Natural killer cell treated with Interleukin-12 subunit alpha and Interleukin-12 subunit beta and Interleukin-15 and Interleukin-18, amount 100 ng/mL, for 72 hours (primary cell): ENCODE data around the gene AIFM3. TPM values are rescaled to one million over a fixed set of nuclear protein-coding genes. Genes with fewer than 3 reads are reported as not detected.
"Not testable (repeated sequence)": the region's sequence is repeated elsewhere in the genome, so short reads cannot be mapped to it uniquely, and the experiment has no call there.

Source experiments
- ATAC-seq, 2 donors: fragments of 150-1000 bp; cut with Tn5 transposase in 1 of 2; sonication (Bioruptor Pico), chemical (Tn5 transposase) in 1 of 2; 2 replicates each; pipeline ENCODE4 v1.10.0; 2021
- DNase-seq: peaks from one replicate; pipeline ENCODE4 v3.0.0; 2022; ENCODE audit warnings: low spot score
- H3K27ac Mint-ChIP-seq, 2 donors: 1 replicate in 1 of 2; 2 replicates in 1 of 2; pipeline ENCODE4 v1.8.0; 2022; ENCODE audit warnings: mixed read lengths in 2 of 2, mild to moderate bottlenecking in 1 of 2, moderate library complexity in 1 of 2
- H3K27me3 Mint-ChIP-seq, 2 donors: 1 replicate in 1 of 2; 2 replicates in 1 of 2; pipeline ENCODE4 v1.8.0; 2022; ENCODE audit warnings: mixed read lengths in 2 of 2
- H3K36me3 Mint-ChIP-seq: one replicate; pipeline ENCODE4 v1.8.0; 2022; ENCODE audit warnings: mixed read lengths
- H3K4me1 Mint-ChIP-seq, 2 donors: 1 replicate in 1 of 2; 2 replicates in 1 of 2; pipeline ENCODE4 v1.8.0; 2022; ENCODE audit warnings: low read depth in 2 of 2, mixed read lengths in 2 of 2, mild to moderate bottlenecking in 1 of 2
- H3K4me3 Mint-ChIP-seq: one replicate; pipeline ENCODE4 v1.8.0; 2022; ENCODE audit warnings: mixed read lengths
- H3K9me3 Mint-ChIP-seq: 2 replicates; pipeline ENCODE4 v1.8.0; 2022; ENCODE audit warnings: mixed read lengths
- total RNA-seq, 2 donors: library from RNA; stranded (reverse); gene quantifications; one replicate each; pipeline ENCODE4 v1.2.3, GENCODE V29; 2022

Gene AIFM3
- total RNA-seq, 2 donors from 2014 or later: 1.5 TPM; not detected in 1

GRCh38 chr22:20999350-21000206 is 32.5 kb downstream of the AIFM3 start:
- H3K9me3 Mint-ChIP-seq: no peaks in the 10 kb centered on the region
- DNase-seq: no peak
- peaks cover 18 to 27% of the 10 kb centered on the region in 2 donors for H3K4me1 Mint-ChIP-seq
- peak overlapping the region; percentile 98 for H3K4me3 Mint-ChIP-seq
- H3K27ac Mint-ChIP-seq: peak overlapping the region; percentile 53 to 98
- no peaks in the 10 kb centered on the region for H3K36me3 Mint-ChIP-seq
- no peak for ATAC-seq
- no peaks in the 10 kb centered on the region for H3K27me3 Mint-ChIP-seq

- Mint-ChIP-seq H3K4me3 (peak overlapping the region; percentile 98), H3K4me1 (peaks cover 18 to 27% of the 10 kb centered on the region in 2 donors), H3K27me3 (no peaks in the 10 kb centered on the region), H3K36me3 (no peaks in the 10 kb centered on the region), H3K27ac (peak overlapping the region; percentile 98), H3K9me3 (no peaks in the 10 kb centered on the region)
- DNase-seq (peak; percentile 39), ATAC-seq (no peak)
Measured at GRCh38 chr22:21000207-21000986, 33.3 kb downstream of the AIFM3 start.

GRCh38 chr22:21000987-21001600 is 34.0 kb downstream of the AIFM3 start:
- DNase-seq: no peak
- no peaks in the 10 kb centered on the region for H3K36me3 Mint-ChIP-seq

GRCh38 chr22:21001601-21002325 is 34.7 kb downstream of the AIFM3 start, which contains the start of gene THAP7:
Gene THAP7, minus strand, starts transcription at chr22:21002118. Its CDS starts 207 bp downstream, at chr22:21001911.
- Mint-ChIP-seq H3K4me1 (peaks cover 18 to 27% of the 10 kb centered on the region in 2 donors), H3K4me3 (peak within 1 kb of the TSS; percentile 98), H3K27me3 (no peaks in the 10 kb centered on the region), H3K27ac (peak within 1 kb of the TSS; percentile 98), H3K36me3 (no peaks in the 10 kb centered on the region), H3K9me3 (no peaks in the 10 kb centered on the region)
- DNase-seq (peak; percentile 98), ATAC-seq (peak; percentile 95 to 96)

More at GRCh38 chr22:21000987-21001600, 34.0 kb downstream of the AIFM3 start:
- Mint-ChIP-seq H3K27ac (peak overlapping the region; percentile 98), H3K4me3 (peak overlapping the region; percentile 98), H3K9me3 (no peaks in the 10 kb centered on the region), H3K4me1 (peaks cover 18 to 27% of the 10 kb centered on the region in 2 donors), H3K27me3 (no peaks in the 10 kb centered on the region)
- no peak for ATAC-seq

- H3K27me3 Mint-ChIP-seq: no peaks in the 10 kb centered on the region
- H3K4me3 Mint-ChIP-seq: peak overlapping the region; percentile 98
- H3K9me3 Mint-ChIP-seq: no peaks in the 10 kb centered on the region
- H3K27ac Mint-ChIP-seq: peak overlapping the region; percentile 98
- H3K4me1 Mint-ChIP-seq: peaks cover 18 to 27% of the 10 kb centered on the region in 2 donors
- H3K36me3 Mint-ChIP-seq: no peaks in the 10 kb centered on the region
- ATAC-seq (no peak), DNase-seq (no peak)
Measured at GRCh38 chr22:21003782-21004181, 36.7 kb downstream of the AIFM3 start.

GRCh38 chr22:21009208-21009607 is 42.2 kb downstream of the AIFM3 start:
- H3K27me3 Mint-ChIP-seq, H3K4me3 Mint-ChIP-seq, H3K9me3 Mint-ChIP-seq, DNase-seq, H3K4me1 Mint-ChIP-seq, H3K27ac Mint-ChIP-seq, H3K36me3 Mint-ChIP-seq, ATAC-seq: not testable (repeated sequence)

- H3K27ac Mint-ChIP-seq: no peak overlapping the region
- no peaks in the 10 kb centered on the region for H3K27me3 Mint-ChIP-seq
- H3K4me3 Mint-ChIP-seq: no peak overlapping the region
- no peaks in the 10 kb centered on the region for H3K36me3 Mint-ChIP-seq
- no peaks in the 10 kb centered on the region for H3K9me3 Mint-ChIP-seq
- ATAC-seq (no peak), DNase-seq (no peak)
- H3K4me1 Mint-ChIP-seq: peaks cover 10 to 15% of the 10 kb centered on the region in 2 donors
Measured at GRCh38 chr22:21009638-21010425, 42.8 kb downstream of the AIFM3 start.

- H3K27me3 Mint-ChIP-seq: no peaks in the 10 kb centered on the region
- no peak overlapping the region for H3K27ac Mint-ChIP-seq
- no peaks in the 10 kb centered on the region for H3K9me3 Mint-ChIP-seq
- no peak for DNase-seq
- H3K4me3 Mint-ChIP-seq: no peak overlapping the region
- H3K36me3 Mint-ChIP-seq: no peaks in the 10 kb centered on the region
- no peak for ATAC-seq
- peaks cover 16 to 19% of the 10 kb centered on the region in 2 donors for H3K4me1 Mint-ChIP-seq
Measured at GRCh38 chr22:21010426-21011113, 43.5 kb downstream of the AIFM3 start.

- H3K9me3 Mint-ChIP-seq: no peaks in the 10 kb centered on the region
- H3K36me3 Mint-ChIP-seq: no peaks in the 10 kb centered on the region
- H3K27me3 Mint-ChIP-seq: no peaks in the 10 kb centered on the region
- peaks cover 19 to 26% of the 10 kb centered on the region in 2 donors for H3K4me1 Mint-ChIP-seq
- H3K4me3 Mint-ChIP-seq: peak overlapping the region; percentile 93
- H3K27ac Mint-ChIP-seq: peak overlapping the region in 1 of 2 donors; percentile 25
- ATAC-seq (no peak), DNase-seq (no peak)
Measured at GRCh38 chr22:21012446-21013407, 45.7 kb downstream of the AIFM3 start.

GRCh38 chr22:21013657-21014201 is 46.7 kb downstream of the AIFM3 start:
- Mint-ChIP-seq H3K4me3 (peak overlapping the region; percentile 93), H3K36me3 (no peaks in the 10 kb centered on the region), H3K4me1 (peaks cover 19 to 26% of the 10 kb centered on the region in 2 donors), H3K9me3 (no peaks in the 10 kb centered on the region), H3K27me3 (no peaks in the 10 kb centered on the region), H3K27ac (peak overlapping the region; percentile 73 to 96)
- ATAC-seq (no peak), DNase-seq (no peak)

GRCh38 chr22:21014202-21014725 is 47.2 kb downstream of the AIFM3 start:
- Mint-ChIP-seq H3K9me3 (no peaks in the 10 kb centered on the region), H3K36me3 (no peaks in the 10 kb centered on the region), H3K4me1 (peaks cover 19 to 26% of the 10 kb centered on the region in 2 donors), H3K27me3 (no peaks in the 10 kb centered on the region), H3K4me3 (peak overlapping the region; percentile 93), H3K27ac (peak overlapping the region; percentile 73 to 96)
- DNase-seq (peak; percentile 95), ATAC-seq (peak; percentile 98)
